Smooth muscle cell (in vitro differentiated cells): ENCODE results near the gene SOBP. TPM values are rescaled to one million over a fixed set of nuclear protein-coding genes. Genes with fewer than 3 reads are reported as not detected.

Experiments used
- DNase-seq: peaks from one replicate; lab custom pipeline; 2025; ENCODE audit not compliant: unreplicated experiment; lab: John Stamatoyannopoulos, UW
- H2AFZ ChIP-seq: fragments of 200-600 bp; sonication (generic); 2 replicates; pipeline ENCODE4 v1.6.0; 2016; ENCODE audit warnings: antibody characterized with exemption, low read depth, mild to moderate bottlenecking
- H3F3A ChIP-seq: fragments of 200-600 bp; sonication (generic); 2 replicates; pipeline ENCODE4 v1.6.0; 2017; ENCODE audit warnings: antibody characterized with exemption, low read depth
- H3K27ac ChIP-seq: fragments of 200-600 bp; sonication (generic); 2 replicates; pipeline ENCODE4 v1.5.1; 2016; ENCODE audit warnings: low read depth, mild to moderate bottlenecking
- H3K27me3 ChIP-seq: fragments of 200-600 bp; sonication (generic); 2 replicates; pipeline ENCODE4 v1.6.1; 2016; ENCODE audit warnings: low read depth, mild to moderate bottlenecking
- H3K36me3 ChIP-seq: fragments of 200-600 bp; sonication (generic); 2 replicates; pipeline ENCODE4 v1.5.1; 2016; ENCODE audit warnings: low read depth
- H3K4me1 ChIP-seq: fragments of 200-600 bp; sonication (generic); 2 replicates; pipeline ENCODE4 v1.5.1; 2016; ENCODE audit warnings: low read depth
- H3K4me2 ChIP-seq: fragments of 200-600 bp; sonication (generic); 2 replicates; pipeline ENCODE4 v1.6.0; 2016; ENCODE audit warnings: mild to moderate bottlenecking
- H3K4me3 ChIP-seq: fragments of 200-600 bp; sonication (generic); 2 replicates; pipeline ENCODE4 v1.5.1; 2016; ENCODE audit warnings: mild to moderate bottlenecking
- H3K79me2 ChIP-seq: fragments of 200-600 bp; sonication (generic); 2 replicates; pipeline ENCODE4 v1.6.0; 2016; ENCODE audit warnings: low read depth, mild to moderate bottlenecking
- H3K9ac ChIP-seq: fragments of 200-600 bp; sonication (generic); 2 replicates; pipeline ENCODE4 v1.6.0; 2016; ENCODE audit warnings: low read depth
- H3K9me3 ChIP-seq: fragments of 200-600 bp; sonication (generic); replicated peaks from 2 replicates; pipeline ENCODE4 v1.5.1; 2016; ENCODE audit warnings: low read depth
- H4K20me1 ChIP-seq: fragments of 200-600 bp; sonication (generic); 2 replicates; pipeline ENCODE4 v1.6.0; 2016; ENCODE audit warnings: low read depth
- WGBS: methylation state at CpG from one replicate; pipeline ENCODE4 v1.1.7; 2016; ENCODE audit warnings: low lambda C conversion rate; 5-methylcytosine and 5-hydroxymethylcytosine counted together
- polyA plus RNA-seq: library from polyadenylated mRNA; unstranded; fragments of >200 nt; fragmentation: Nextera tagmentation; extraction: Ambion mirVana; gene quantifications from 2 replicates; pipeline ENCODE4 v1.2.1, GENCODE V29; 2016
- total RNA-seq: library from RNA; depleted of rRNA; stranded (reverse); fragments of >200 nt; gene quantifications from 2 replicates; pipeline ENCODE4 v1.2.3, GENCODE V29; 2014
- TF ChIP-seq, protein P1 (sequence below): fragments of 200-600 bp; sonication (generic); IDR thresholded peaks from 2 replicates; pipeline ENCODE4 v1.5.1; 2017; ENCODE audit warnings: borderline replicate concordance, mild to moderate bottlenecking, antibody characterized with exemption; ENCODE audit not compliant: insufficient read depth, poor library complexity, severe bottlenecking

The SOBP gene
- total and polyA plus RNA-seq, 2 experiments from 2014 or later: 0.67 to 4.0 TPM

DNA sequence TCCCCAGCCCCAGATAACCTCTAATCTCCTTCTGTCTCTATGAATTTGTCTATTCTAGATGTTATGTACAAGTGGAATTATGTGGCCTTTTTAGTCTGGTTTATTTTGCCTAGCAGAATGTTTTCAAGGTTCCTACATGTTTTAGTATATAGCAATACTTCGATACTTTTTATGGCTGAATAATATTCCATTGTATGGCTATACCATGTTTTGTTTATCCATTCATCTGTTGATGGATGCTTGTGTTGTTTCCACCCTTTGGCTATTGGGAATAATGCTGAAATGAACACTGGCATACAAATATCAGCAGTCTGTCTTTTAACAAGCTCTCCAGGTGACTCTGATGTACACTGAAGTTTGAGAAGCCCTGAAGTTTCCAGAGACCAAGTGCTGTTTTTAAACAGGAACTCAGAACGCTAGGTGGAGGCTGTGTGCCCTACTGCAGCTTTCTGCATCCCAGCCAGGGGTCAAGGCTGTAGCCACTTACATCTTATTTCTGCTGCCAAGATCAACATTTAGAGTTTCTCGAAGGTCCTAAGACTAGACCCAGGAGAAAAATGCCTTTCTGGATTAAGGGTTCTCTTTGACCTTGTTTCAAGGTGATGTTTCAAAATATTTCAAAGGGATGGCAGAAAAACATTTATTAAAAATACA, 123.0 kb downstream of the SOBP start:
- no peak overlapping the region for H3K9ac ChIP-seq
- no peak overlapping the region for H3K4me3 ChIP-seq
- H3K9me3 ChIP-seq: no peaks in the 10 kb centered on the region
- no peaks in the 10 kb centered on the region for H3K36me3 ChIP-seq
- no peak overlapping the region for H2AFZ ChIP-seq
- DNase-seq: no peak
- no peaks in the 10 kb centered on the region for H3K27me3 ChIP-seq
- no peaks in the 10 kb centered on the region for H4K20me1 ChIP-seq
- H3K27ac ChIP-seq: no peak overlapping the region
- WGBS: 91% methylated on average over 3 of the region's 3 CpGs
- H3K4me2 ChIP-seq: no peak overlapping the region
- no peaks in the 10 kb centered on the region for H3F3A ChIP-seq
- no peaks in the 10 kb centered on the region for H3K79me2 ChIP-seq
- TF ChIP-seq, protein P1, sequence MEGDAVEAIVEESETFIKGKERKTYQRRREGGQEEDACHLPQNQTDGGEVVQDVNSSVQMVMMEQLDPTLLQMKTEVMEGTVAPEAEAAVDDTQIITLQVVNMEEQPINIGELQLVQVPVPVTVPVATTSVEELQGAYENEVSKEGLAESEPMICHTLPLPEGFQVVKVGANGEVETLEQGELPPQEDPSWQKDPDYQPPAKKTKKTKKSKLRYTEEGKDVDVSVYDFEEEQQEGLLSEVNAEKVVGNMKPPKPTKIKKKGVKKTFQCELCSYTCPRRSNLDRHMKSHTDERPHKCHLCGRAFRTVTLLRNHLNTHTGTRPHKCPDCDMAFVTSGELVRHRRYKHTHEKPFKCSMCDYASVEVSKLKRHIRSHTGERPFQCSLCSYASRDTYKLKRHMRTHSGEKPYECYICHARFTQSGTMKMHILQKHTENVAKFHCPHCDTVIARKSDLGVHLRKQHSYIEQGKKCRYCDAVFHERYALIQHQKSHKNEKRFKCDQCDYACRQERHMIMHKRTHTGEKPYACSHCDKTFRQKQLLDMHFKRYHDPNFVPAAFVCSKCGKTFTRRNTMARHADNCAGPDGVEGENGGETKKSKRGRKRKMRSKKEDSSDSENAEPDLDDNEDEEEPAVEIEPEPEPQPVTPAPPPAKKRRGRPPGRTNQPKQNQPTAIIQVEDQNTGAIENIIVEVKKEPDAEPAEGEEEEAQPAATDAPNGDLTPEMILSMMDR: no peak
- peaks cover 39% of the 10 kb centered on the region for H3K4me1 ChIP-seq

DNA sequence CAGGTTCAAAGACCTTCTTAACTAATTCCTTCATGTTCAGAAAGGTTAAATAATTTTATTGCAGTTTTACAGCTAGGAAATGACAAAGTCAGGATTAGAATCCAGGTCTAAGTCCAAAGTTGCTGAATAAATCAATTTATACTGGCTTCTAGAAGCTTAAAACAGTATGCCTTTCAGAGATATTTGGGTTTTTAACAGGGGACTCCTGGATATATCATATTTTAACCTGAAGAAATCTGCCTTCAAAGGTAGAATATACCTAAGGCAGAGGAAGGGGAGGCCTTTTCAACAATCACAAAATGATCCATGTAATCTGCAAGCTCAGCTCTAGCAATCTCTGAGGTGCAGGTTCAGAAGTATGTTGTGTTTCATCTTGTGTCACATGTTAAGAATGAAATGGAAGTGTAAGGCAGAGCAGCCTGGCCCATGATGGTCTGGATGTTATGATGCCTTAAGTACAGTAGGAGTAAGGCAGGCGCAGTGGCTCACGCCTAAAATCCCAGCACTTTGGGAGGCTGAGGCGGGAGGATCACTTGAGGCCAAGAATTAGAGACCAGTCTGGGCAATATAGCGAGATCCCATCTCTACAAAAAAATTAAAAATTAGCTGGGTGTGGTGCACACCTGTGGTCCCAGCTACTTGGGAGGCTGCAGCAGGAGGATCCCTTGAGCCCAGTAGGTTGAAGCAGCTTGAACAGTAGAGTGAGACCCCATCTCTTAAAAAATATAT, 123.9 kb downstream of the SOBP start:
- no peak overlapping the region for H3K4me3 ChIP-seq
- H3K9ac ChIP-seq: no peak overlapping the region
- no peak overlapping the region for H3K27ac ChIP-seq
- H3F3A ChIP-seq: no peaks in the 10 kb centered on the region
- H3K27me3 ChIP-seq: no peaks in the 10 kb centered on the region
- DNase-seq: no peak
- WGBS: 95% methylated on average over 4 of the region's 4 CpGs
- H2AFZ ChIP-seq: no peak overlapping the region
- TF ChIP-seq, protein P1: no peak
- H4K20me1 ChIP-seq: no peaks in the 10 kb centered on the region
- no peaks in the 10 kb centered on the region for H3K36me3 ChIP-seq
- H3K79me2 ChIP-seq: no peaks in the 10 kb centered on the region
- H3K4me2 ChIP-seq: no peak overlapping the region
- H3K9me3 ChIP-seq: no peaks in the 10 kb centered on the region
- peaks cover 39% of the 10 kb centered on the region for H3K4me1 ChIP-seq

DNA sequence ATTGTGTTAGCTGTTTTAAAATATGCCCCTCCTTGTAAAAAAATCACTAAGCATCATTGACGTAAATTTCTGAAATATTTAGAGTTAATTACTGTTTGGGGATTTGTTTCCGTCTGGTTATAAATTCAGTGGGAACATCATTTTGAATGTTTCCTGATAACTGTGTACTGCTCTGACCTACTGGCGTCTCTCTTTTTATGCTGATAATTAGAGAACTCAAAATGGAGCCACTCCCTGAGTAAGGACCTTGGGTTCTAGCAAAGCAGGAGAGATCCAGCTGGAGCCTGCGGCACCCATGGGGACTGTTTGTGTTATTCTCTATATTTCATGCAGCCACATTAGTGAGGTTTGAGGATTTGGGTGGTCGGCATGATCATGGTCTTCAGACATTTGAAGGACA, 124.9 kb downstream of the SOBP start:
- 92% methylated on average over 5 of the region's 5 CpGs for WGBS
- peaks cover 39% of the 10 kb centered on the region for H3K4me1 ChIP-seq
- no peaks in the 10 kb centered on the region for H4K20me1 ChIP-seq
- H3K27me3 ChIP-seq: no peaks in the 10 kb centered on the region
- H3K9ac ChIP-seq: no peak overlapping the region
- H3F3A ChIP-seq: no peaks in the 10 kb centered on the region
- H3K36me3 ChIP-seq: no peaks in the 10 kb centered on the region
- H3K4me2 ChIP-seq: no peak overlapping the region
- no peak overlapping the region for H3K4me3 ChIP-seq
- no peak overlapping the region for H2AFZ ChIP-seq
- H3K27ac ChIP-seq: no peak overlapping the region
- H3K9me3 ChIP-seq: no peaks in the 10 kb centered on the region
- TF ChIP-seq, protein P1: no peak
- no peak for DNase-seq
- H3K79me2 ChIP-seq: no peaks in the 10 kb centered on the region
